ENCODE results near the gene STK10. TPM values are rescaled to one million over a fixed set of nuclear protein-coding genes. Genes with fewer than 3 reads are reported as not detected.

STK10 gene
- total and polyA plus RNA-seq, 2 of the 8 experiments (the other 6 are each of a cell fraction or from before 2014, with no cell fraction given), result 10.5 to 21.4 TPM

DNA sequence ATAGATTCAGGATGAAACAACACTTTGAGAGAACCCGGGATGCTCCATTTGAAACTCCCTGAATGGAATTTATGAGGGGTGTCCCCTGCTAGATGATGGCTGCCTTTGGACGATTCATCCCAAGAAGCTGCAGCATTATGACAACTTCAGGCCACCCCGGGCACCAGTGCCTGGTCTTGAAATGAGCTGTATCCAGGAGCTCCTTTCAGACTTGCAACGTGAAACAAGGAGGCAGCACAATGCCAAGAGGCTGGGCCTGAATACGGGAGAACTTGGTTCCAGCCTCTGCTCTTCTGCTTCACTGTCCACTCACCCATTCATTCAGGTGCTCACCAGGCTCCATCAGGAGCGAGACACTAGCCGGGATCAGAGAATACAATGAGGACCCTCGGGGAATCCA, 78.3 kb downstream of the STK10 start (continued):
- no peak for TF ChIP-seq ASH2L (IDR thresholded peaks at IDR 0.05; ENCODE audit: low read length)
- no peak for TF ChIP-seq KDM4A (IDR thresholded peaks at IDR 0.05; ENCODE audit: low read depth, low read length, severe bottlenecking)
- no peak for TF ChIP-seq HDAC6 (IDR thresholded peaks at IDR 0.05; ENCODE audit: low read depth, low read length)
- TF ChIP-seq CTBP2 (IDR thresholded peaks at IDR 0.05; ENCODE audit: borderline replicate concordance, insufficient read depth, insufficient read length, low read length), result no peak

Measured in H1 (cell line).